ENCODE measurements around the gene NTN1.
"Not testable (repeated sequence)": the region's sequence is repeated elsewhere in the genome, so short reads cannot be mapped to it uniquely, and the experiment has no call there.

The NTN1 gene

GRCh38 chr17:9141425-9141753 is 120.1 kb downstream of the NTN1 start:
- H3K4me3 ChIP-seq (ENCODE audit: low read length in 2 of 2): no peak overlapping the region
- H3K27ac ChIP-seq (ENCODE audit: low read length): no peak overlapping the region
- H3K9ac ChIP-seq (ENCODE audit: low read length in 2 of 2): no peak overlapping the region
- peaks cover 7% of the 10 kb centered on the region for H3K4me1 ChIP-seq (ENCODE audit: control insufficient read depth, insufficient read depth, low read length)
- H3K36me3 ChIP-seq (ENCODE audit: control insufficient read depth in 2 of 2, insufficient read depth in 2 of 2, low read length in 2 of 2): no peaks in the 10 kb centered on the region
- no peaks in the 10 kb centered on the region for H3K27me3 ChIP-seq (ENCODE audit: control insufficient read depth in 1 of 2, insufficient read depth in 2 of 2, low read length in 2 of 2)
- H3K9me3 ChIP-seq (ENCODE audit: control insufficient read depth in 2 of 2, low read length in 2 of 2): no peaks in the 10 kb centered on the region

- H3K27ac ChIP-seq (ENCODE audit: low read length): no peak overlapping the region
- no peak overlapping the region for H3K4me3 ChIP-seq (ENCODE audit: low read length in 2 of 2)
- H3K4me1 ChIP-seq (ENCODE audit: control insufficient read depth, insufficient read depth, low read length): peaks cover 7% of the 10 kb centered on the region
- no peaks in the 10 kb centered on the region for H3K9me3 ChIP-seq (ENCODE audit: control insufficient read depth in 2 of 2, low read length in 2 of 2)
- no peaks in the 10 kb centered on the region for H3K27me3 ChIP-seq (ENCODE audit: control insufficient read depth in 1 of 2, insufficient read depth in 2 of 2, low read length in 2 of 2)
- H3K36me3 ChIP-seq (ENCODE audit: control insufficient read depth in 2 of 2, insufficient read depth in 2 of 2, low read length in 2 of 2): no peaks in the 10 kb centered on the region
- H3K9ac ChIP-seq (ENCODE audit: low read length in 2 of 2): no peak overlapping the region
Observed at GRCh38 chr17:9142772-9143494, 121.6 kb downstream of the NTN1 start.

- Histone ChIP-seq H3K9me3 (ENCODE audit: control insufficient read depth in 2 of 2, low read length in 2 of 2) (no peaks in the 10 kb centered on the region), H3K27ac (ENCODE audit: low read length) (no peak overlapping the region), H3K36me3 (ENCODE audit: control insufficient read depth in 2 of 2, insufficient read depth in 2 of 2, low read length in 2 of 2) (no peaks in the 10 kb centered on the region), H3K9ac (ENCODE audit: low read length in 2 of 2) (no peak overlapping the region), H3K4me3 (ENCODE audit: low read length in 2 of 2) (no peak overlapping the region), H3K27me3 (ENCODE audit: control insufficient read depth in 1 of 2, insufficient read depth in 2 of 2, low read length in 2 of 2) (no peaks in the 10 kb centered on the region), H3K4me1 (ENCODE audit: control insufficient read depth, insufficient read depth, low read length) (peaks cover 16% of the 10 kb centered on the region)
Observed at GRCh38 chr17:9144502-9145249, 123.4 kb downstream of the NTN1 start.

- Histone ChIP-seq H3K36me3 (ENCODE audit: control insufficient read depth in 2 of 2, insufficient read depth in 2 of 2, low read length in 2 of 2) (no peaks in the 10 kb centered on the region), H3K4me1 (ENCODE audit: control insufficient read depth, insufficient read depth, low read length) (peaks cover 27% of the 10 kb centered on the region), H3K9ac (ENCODE audit: low read length in 2 of 2) (no peak overlapping the region), H3K9me3 (ENCODE audit: control insufficient read depth in 2 of 2, low read length in 2 of 2) (no peaks in the 10 kb centered on the region), H3K27ac (ENCODE audit: low read length) (no peak overlapping the region), H3K4me3 (ENCODE audit: low read length in 2 of 2) (no peak overlapping the region), H3K27me3 (ENCODE audit: control insufficient read depth in 1 of 2, insufficient read depth in 2 of 2, low read length in 2 of 2) (no peaks in the 10 kb centered on the region)
Observed at GRCh38 chr17:9146064-9146463, 124.8 kb downstream of the NTN1 start.

GRCh38 chr17:9148905-9149525 is 127.7 kb downstream of the NTN1 start:
- Histone ChIP-seq H3K4me1 (ENCODE audit: control insufficient read depth, insufficient read depth, low read length) (peaks cover 28% of the 10 kb centered on the region), H3K27me3 (ENCODE audit: control insufficient read depth in 1 of 2, insufficient read depth in 2 of 2, low read length in 2 of 2) (no peaks in the 10 kb centered on the region), H3K27ac (ENCODE audit: low read length) (no peak overlapping the region), H3K9ac (ENCODE audit: low read length in 2 of 2) (no peak overlapping the region), H3K4me3 (ENCODE audit: low read length in 2 of 2) (no peak overlapping the region), H3K36me3 (ENCODE audit: control insufficient read depth in 2 of 2, insufficient read depth in 2 of 2, low read length in 2 of 2) (no peaks in the 10 kb centered on the region), H3K9me3 (ENCODE audit: control insufficient read depth in 2 of 2, low read length in 2 of 2) (no peaks in the 10 kb centered on the region)

GRCh38 chr17:9150446-9151090 is 129.3 kb downstream of the NTN1 start:
- Histone ChIP-seq H3K4me1 (ENCODE audit: control insufficient read depth, insufficient read depth, low read length) (peaks cover 28% of the 10 kb centered on the region), H3K27ac (ENCODE audit: low read length) (peak overlapping the region; percentile 18), H3K36me3 (ENCODE audit: control insufficient read depth in 2 of 2, insufficient read depth in 2 of 2, low read length in 2 of 2) (no peaks in the 10 kb centered on the region), H3K9ac (ENCODE audit: low read length in 2 of 2) (no peak overlapping the region), H3K27me3 (ENCODE audit: control insufficient read depth in 1 of 2, insufficient read depth in 2 of 2, low read length in 2 of 2) (no peaks in the 10 kb centered on the region), H3K4me3 (ENCODE audit: low read length in 2 of 2) (no peak overlapping the region), H3K9me3 (ENCODE audit: control insufficient read depth in 2 of 2, low read length in 2 of 2) (no peaks in the 10 kb centered on the region)

GRCh38 chr17:9151091-9151490 is 129.8 kb downstream of the NTN1 start:
- Histone ChIP-seq H3K4me1 (ENCODE audit: control insufficient read depth, insufficient read depth, low read length) (peaks cover 28% of the 10 kb centered on the region), H3K4me3 (ENCODE audit: low read length in 2 of 2) (no peak overlapping the region), H3K36me3 (ENCODE audit: control insufficient read depth in 2 of 2, insufficient read depth in 2 of 2, low read length in 2 of 2) (no peaks in the 10 kb centered on the region), H3K9me3 (ENCODE audit: control insufficient read depth in 2 of 2, low read length in 2 of 2) (no peaks in the 10 kb centered on the region), H3K9ac (ENCODE audit: low read length in 2 of 2) (no peak overlapping the region), H3K27ac (ENCODE audit: low read length) (peak overlapping the region; percentile 18), H3K27me3 (ENCODE audit: control insufficient read depth in 1 of 2, insufficient read depth in 2 of 2, low read length in 2 of 2) (no peaks in the 10 kb centered on the region)

GRCh38 chr17:9151740-9152139 is 130.4 kb downstream of the NTN1 start:
- H3K27ac ChIP-seq (ENCODE audit: low read length); H3K36me3 ChIP-seq (ENCODE audit: control insufficient read depth in 2 of 2, insufficient read depth in 2 of 2, low read length in 2 of 2); H3K9me3 ChIP-seq (ENCODE audit: control insufficient read depth in 2 of 2, low read length in 2 of 2); H3K4me3 ChIP-seq (ENCODE audit: low read length in 2 of 2); H3K9ac ChIP-seq (ENCODE audit: low read length in 2 of 2); H3K27me3 ChIP-seq (ENCODE audit: control insufficient read depth in 1 of 2, insufficient read depth in 2 of 2, low read length in 2 of 2): not testable (repeated sequence)
- peaks cover 28% of the 10 kb centered on the region for H3K4me1 ChIP-seq (ENCODE audit: control insufficient read depth, insufficient read depth, low read length)

GRCh38 chr17:9158544-9159452 is 137.5 kb downstream of the NTN1 start:
- H3K9ac ChIP-seq (ENCODE audit: low read length in 2 of 2): no peak overlapping the region
- H3K27me3 ChIP-seq (ENCODE audit: control insufficient read depth in 1 of 2, insufficient read depth in 2 of 2, low read length in 2 of 2): no peaks in the 10 kb centered on the region
- H3K9me3 ChIP-seq (ENCODE audit: control insufficient read depth in 2 of 2, low read length in 2 of 2): peaks cover 3 to 25% of the 10 kb centered on the region in 2 donors
- peaks cover 13% of the 10 kb centered on the region for H3K4me1 ChIP-seq (ENCODE audit: control insufficient read depth, insufficient read depth, low read length)
- peaks cover 0 to 4% of the 10 kb centered on the region in 2 donors for H3K36me3 ChIP-seq (ENCODE audit: control insufficient read depth in 2 of 2, insufficient read depth in 2 of 2, low read length in 2 of 2)
- no peak overlapping the region for H3K27ac ChIP-seq (ENCODE audit: low read length)
- no peak overlapping the region for H3K4me3 ChIP-seq (ENCODE audit: low read length in 2 of 2)

Measured in stomach smooth muscle (tissue), 2 donors.